MCF 10A (cell line): Measurements from ENCODE around the gene STK38. TPM values are rescaled to one million over a fixed set of nuclear protein-coding genes. Genes with fewer than 3 reads are reported as not detected.
A peak's percentile ranks its signal among the peaks of the same experiment; 100 is the strongest.

Experiments
- BruUV-seq: library from RNA; stranded (reverse); fragments of 400-500 nt; replicated peaks from 2 replicates; lab custom pipeline; 2021; lab: Mats Ljungman, UMichigan
- CTCF ChIA-PET: fragments of 300-600 bp; sonication (Branson Sonifier 250); formaldehyde crosslinking; extraction: SDS; loops from one replicate; lab custom pipeline; 2021; ENCODE audit warnings: antibody characterized with exemption, inconsistent platforms; lab: Yijun Ruan, JAX
- POLR2A ChIA-PET: fragments of 300-600, 350-650 bp; sonication (Branson Sonifier 250); formaldehyde crosslinking; extraction: SDS; loops from one replicate; lab custom pipeline; 2020; ENCODE audit warnings: antibody characterized with exemption, inconsistent platforms; lab: Yijun Ruan, JAX
- DNase-seq: peaks from one replicate; pipeline ENCODE4 v3.0.0-alpha.2; 2018; ENCODE audit not compliant: unreplicated experiment
- H3K27ac Mint-ChIP-seq: one replicate; pipeline ENCODE4 v1.8.0; 2022; ENCODE audit warnings: mild to moderate bottlenecking, low read depth, mixed read lengths; ENCODE audit not compliant: unreplicated experiment
- H3K27me3 Mint-ChIP-seq: one replicate; pipeline ENCODE4 v1.8.0; 2022; ENCODE audit warnings: mixed read lengths; ENCODE audit not compliant: insufficient read depth, unreplicated experiment
- H3K36me3 Mint-ChIP-seq: one replicate; pipeline ENCODE4 v1.8.0; 2022; ENCODE audit warnings: mild to moderate bottlenecking, moderate library complexity, mixed read lengths; ENCODE audit not compliant: insufficient read depth, unreplicated experiment
- H3K4me1 Mint-ChIP-seq: one replicate; pipeline ENCODE4 v1.8.0; 2022; ENCODE audit warnings: mixed read lengths; ENCODE audit not compliant: insufficient read depth, unreplicated experiment
- H3K4me3 Mint-ChIP-seq: one replicate; pipeline ENCODE4 v1.8.0; 2022; ENCODE audit warnings: mild to moderate bottlenecking, moderate library complexity, mixed read lengths; ENCODE audit not compliant: unreplicated experiment
- H3K9me3 Mint-ChIP-seq: one replicate; pipeline ENCODE4 v1.8.0; 2022; ENCODE audit warnings: mixed read lengths; ENCODE audit not compliant: unreplicated experiment
- CTCF ChIP-seq: fragments of 200-600 bp; IDR thresholded peaks from one replicate; pipeline ENCODE4 v1.8.0; 2022; ENCODE audit warnings: antibody characterized with exemption, mild to moderate bottlenecking; ENCODE audit not compliant: unreplicated experiment
- intact Hi-C: fragments of 100-400 bp; cut with micrococcal nuclease; formaldehyde crosslinking; loops from 2 replicates; pipeline ENCODE4 v1.14.1; 2022
- total RNA-seq: library from RNA; stranded (reverse); gene quantifications from 2 replicates; pipeline ENCODE4 v1.2.3, GENCODE V29; 2022

STK38 gene
- total RNA-seq, 1 experiment from 2014 or later, result 16.8 TPM

- TF ChIP-seq CTCF, result no peak
- BruUV-seq, result no TSS peak
- POLR2A ChIA-PET, result interaction anchor here (1.2 to 6.4 kb wide), 6 partner anchors 15 to 161 kb away, joined by 3 to 72 read pairs (median 5); partner anchors contain the start of genes SRSF3 and STK38
- H3K27ac Mint-ChIP-seq, result peak overlapping the region; percentile 63
- H3K4me1 Mint-ChIP-seq, result peaks cover 20% of the 10 kb centered on the region
- intact Hi-C loops, result no loop called here
- no peaks in the 10 kb centered on the region for H3K27me3 Mint-ChIP-seq
- no peak for DNase-seq
- CTCF ChIA-PET, result interaction anchor here (0.6 to 1.8 kb wide), 7 partner anchors 11 to 462 kb away, joined by 3 to 9 read pairs (median 4); no protein-coding TSS in a partner anchor
- H3K9me3 Mint-ChIP-seq, result no peaks in the 10 kb centered on the region
- no peaks in the 10 kb centered on the region for H3K36me3 Mint-ChIP-seq
- H3K4me3 Mint-ChIP-seq, result no peak overlapping the region
Measured at GRCh38 chr6:36580184-36580526, 32.9 kb upstream of the STK38 start.

- ChIA-PET CTCF (interaction anchor here (0.6 to 2.2 kb wide), 6 partner anchors 8 to 244 kb away, joined by 3 to 6 read pairs (median 4); no protein-coding TSS in a partner anchor), POLR2A (interaction anchor here (5.7 to 6.4 kb wide), 2 partner anchors 17 to 32 kb away, joined by 59 to 72 read pairs; partner anchors contain the start of genes SRSF3 and STK38)
- no peak for TF ChIP-seq CTCF
Measured at GRCh38 chr6:36578431-36578830, 31.2 kb upstream of the STK38 start.

GRCh38 chr6:36578030-36578429, 30.8 kb upstream of the STK38 start:
- H3K36me3 Mint-ChIP-seq, result no peaks in the 10 kb centered on the region
- BruUV-seq, result no TSS peak
- intact Hi-C loops, result no loop called here
- POLR2A ChIA-PET, result interaction anchor here (5.7 to 6.4 kb wide), 2 partner anchors 17 to 32 kb away, joined by 59 to 72 read pairs; partner anchors contain the start of genes SRSF3 and STK38
- no peak for TF ChIP-seq CTCF
- peak overlapping the region; percentile 46 for H3K4me3 Mint-ChIP-seq
- peak overlapping the region; percentile 81 for H3K27ac Mint-ChIP-seq
- H3K9me3 Mint-ChIP-seq, result no peaks in the 10 kb centered on the region
- DNase-seq, result no peak
- H3K27me3 Mint-ChIP-seq, result no peaks in the 10 kb centered on the region
- peaks cover 20% of the 10 kb centered on the region for H3K4me1 Mint-ChIP-seq
- CTCF ChIA-PET, result interaction anchor here (0.6 to 2.2 kb wide), 4 partner anchors 8 to 244 kb away, joined by 3 to 6 read pairs (median 4); no protein-coding TSS in a partner anchor

More at GRCh38 chr6:36578431-36578830, 31.2 kb upstream of the STK38 start:
- H3K27me3 Mint-ChIP-seq, result no peaks in the 10 kb centered on the region
- intact Hi-C loops, result no loop called here
- H3K4me3 Mint-ChIP-seq, result no peak overlapping the region
- BruUV-seq, result no TSS peak
- no peaks in the 10 kb centered on the region for H3K9me3 Mint-ChIP-seq
- H3K27ac Mint-ChIP-seq, result peak overlapping the region; percentile 81
- peaks cover 20% of the 10 kb centered on the region for H3K4me1 Mint-ChIP-seq
- H3K36me3 Mint-ChIP-seq, result no peaks in the 10 kb centered on the region
- no peak for DNase-seq

GRCh38 chr6:36577301-36577700, 30.0 kb upstream of the STK38 start:
- ChIA-PET CTCF (interaction anchor here (0.7 to 2.2 kb wide), 3 partner anchors 16 to 61 kb away, joined by 3 to 6 read pairs (median 3); no protein-coding TSS in a partner anchor), POLR2A (interaction anchor here (0.6 to 6.4 kb wide), 5 partner anchors 18 to 158 kb away, joined by 3 to 72 read pairs (median 8); partner anchors contain the start of genes SRSF3 and STK38)
- peak; percentile 67 for DNase-seq
- intact Hi-C loops, result loop anchor here (1.0 kb wide), 1 partner anchor 30 kb away; the partner anchor contains the start of gene STK38
- Mint-ChIP-seq H3K36me3 (no peaks in the 10 kb centered on the region), H3K27ac (peak overlapping the region; percentile 81), H3K4me1 (peaks cover 20% of the 10 kb centered on the region), H3K27me3 (no peaks in the 10 kb centered on the region), H3K4me3 (peak overlapping the region; percentile 46), H3K9me3 (no peaks in the 10 kb centered on the region)
- BruUV-seq, result no TSS peak
- TF ChIP-seq CTCF, result no peak
